ENCODE data around the gene ZNF561. TPM values are rescaled to one million over a fixed set of nuclear protein-coding genes. Genes with fewer than 3 reads are reported as not detected.
"Not testable (repeated sequence)": the region's sequence is repeated elsewhere in the genome, so short reads cannot be mapped to it uniquely, and the experiment has no call there.

The ZNF561 gene
- total RNA-seq, result 46.2 and 64.0 TPM in 2 replicates

- TF ChIP-seq, protein P1, sequence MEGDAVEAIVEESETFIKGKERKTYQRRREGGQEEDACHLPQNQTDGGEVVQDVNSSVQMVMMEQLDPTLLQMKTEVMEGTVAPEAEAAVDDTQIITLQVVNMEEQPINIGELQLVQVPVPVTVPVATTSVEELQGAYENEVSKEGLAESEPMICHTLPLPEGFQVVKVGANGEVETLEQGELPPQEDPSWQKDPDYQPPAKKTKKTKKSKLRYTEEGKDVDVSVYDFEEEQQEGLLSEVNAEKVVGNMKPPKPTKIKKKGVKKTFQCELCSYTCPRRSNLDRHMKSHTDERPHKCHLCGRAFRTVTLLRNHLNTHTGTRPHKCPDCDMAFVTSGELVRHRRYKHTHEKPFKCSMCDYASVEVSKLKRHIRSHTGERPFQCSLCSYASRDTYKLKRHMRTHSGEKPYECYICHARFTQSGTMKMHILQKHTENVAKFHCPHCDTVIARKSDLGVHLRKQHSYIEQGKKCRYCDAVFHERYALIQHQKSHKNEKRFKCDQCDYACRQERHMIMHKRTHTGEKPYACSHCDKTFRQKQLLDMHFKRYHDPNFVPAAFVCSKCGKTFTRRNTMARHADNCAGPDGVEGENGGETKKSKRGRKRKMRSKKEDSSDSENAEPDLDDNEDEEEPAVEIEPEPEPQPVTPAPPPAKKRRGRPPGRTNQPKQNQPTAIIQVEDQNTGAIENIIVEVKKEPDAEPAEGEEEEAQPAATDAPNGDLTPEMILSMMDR (IDR thresholded peaks at IDR 0.05; ENCODE audit: insufficient read depth, low read length, severe bottlenecking), result no peak
- FAIRE-seq, result no peak
- peak; percentile 95 for DNase-seq (ENCODE audit: low read depth)
- Histone ChIP-seq H3K4me3 (ENCODE audit: low read depth, low read length) (peak within 1 kb of the TSS; percentile 88), H3K36me3 (ENCODE audit: control insufficient read depth, insufficient read depth, low read length) (peaks cover 17% of the 10 kb centered on the region), H3K27me3 (ENCODE audit: control insufficient read depth, insufficient read depth, low read length) (no peaks in the 10 kb centered on the region)
Observed at GRCh38 chr19:9621156-9622037, at the start of gene ZNF561. Gene ZNF561, minus strand, starts transcription at chr19:9621232. Its CDS starts 1,776 bp downstream, at chr19:9619456.

DNA sequence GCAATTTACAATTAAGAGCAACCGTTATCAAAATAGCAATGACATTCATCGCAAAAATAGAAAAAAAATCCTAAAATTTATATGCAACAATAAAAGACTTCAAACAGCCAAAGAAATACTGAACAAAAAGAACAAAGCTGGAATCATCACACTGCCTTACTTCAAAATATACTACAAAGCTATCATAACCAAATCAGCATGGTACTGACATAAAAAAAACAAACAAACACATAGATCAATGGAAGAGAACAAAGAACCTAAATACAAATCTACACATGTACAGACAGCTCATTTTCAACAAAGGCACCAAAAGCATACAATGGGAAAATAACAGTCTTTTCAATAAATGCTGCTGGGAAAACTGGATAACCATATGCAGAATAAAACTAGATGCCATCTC is 47.5 kb upstream of the ZNF561 start:
- FAIRE-seq, result no peak

DNA sequence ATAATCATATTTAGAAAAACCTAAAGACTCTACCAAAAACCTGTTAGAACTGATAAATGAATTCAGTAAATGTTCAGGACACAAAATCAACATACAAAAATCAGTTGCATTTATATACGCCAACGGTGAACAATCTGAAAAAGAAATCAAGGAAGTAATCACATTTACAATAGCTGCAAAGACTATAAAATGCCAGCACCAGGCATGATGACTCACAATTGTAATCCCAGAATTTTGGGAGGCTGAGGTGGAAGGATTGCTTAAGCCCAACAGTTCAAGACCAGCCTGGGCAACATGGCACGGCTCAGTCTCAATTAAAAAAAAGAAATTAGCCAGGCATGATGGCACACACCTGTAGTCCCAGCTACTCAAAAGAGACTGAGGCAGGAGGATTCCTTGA is 46.9 kb upstream of the ZNF561 start:
- TF ChIP-seq, protein P1 (IDR thresholded peaks at IDR 0.05; ENCODE audit: insufficient read depth, low read length, severe bottlenecking), result no peak
- Histone ChIP-seq H3K36me3 (ENCODE audit: control insufficient read depth, insufficient read depth, low read length) (peaks cover 15% of the 10 kb centered on the region), H3K27me3 (ENCODE audit: control insufficient read depth, insufficient read depth, low read length) (no peaks in the 10 kb centered on the region), H3K4me3 (ENCODE audit: low read depth, low read length) (no peak overlapping the region)
- FAIRE-seq, result no peak
- no peak for DNase-seq (ENCODE audit: low read depth)

More for the DNA sequence above, 47.5 kb upstream of the ZNF561 start:
- Histone ChIP-seq H3K27me3 (ENCODE audit: control insufficient read depth, insufficient read depth, low read length) (no peaks in the 10 kb centered on the region), H3K36me3 (ENCODE audit: control insufficient read depth, insufficient read depth, low read length) (peaks cover 17% of the 10 kb centered on the region), H3K4me3 (ENCODE audit: low read depth, low read length) (no peak overlapping the region)
- TF ChIP-seq, protein P1 (IDR thresholded peaks at IDR 0.05; ENCODE audit: insufficient read depth, low read length, severe bottlenecking), result no peak
- no peak for DNase-seq (ENCODE audit: low read depth)

DNA sequence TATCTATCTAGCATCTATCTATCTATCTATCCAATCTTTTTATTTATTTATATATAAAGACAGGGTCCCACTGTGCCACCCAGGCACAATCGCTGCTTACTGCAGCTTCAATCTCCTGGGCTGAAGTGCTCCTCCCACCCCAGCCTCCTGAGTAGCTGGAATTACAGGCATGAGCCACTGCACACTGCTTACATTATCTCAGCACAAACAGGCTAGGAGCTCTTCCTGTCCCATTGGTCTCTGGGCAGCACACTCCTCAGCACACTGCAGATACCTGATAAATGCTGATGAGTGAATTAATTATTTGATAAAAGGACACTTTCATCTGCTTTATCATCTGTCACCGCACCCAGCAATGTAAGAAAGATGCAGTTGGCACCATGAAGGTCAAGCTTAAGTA is 37.7 kb upstream of the ZNF561 start:
- DNase-seq (ENCODE audit: low read depth) (no peak), FAIRE-seq (no peak)
- H3K36me3 ChIP-seq (ENCODE audit: control insufficient read depth, insufficient read depth, low read length), result peaks cover 26% of the 10 kb centered on the region

DNA sequence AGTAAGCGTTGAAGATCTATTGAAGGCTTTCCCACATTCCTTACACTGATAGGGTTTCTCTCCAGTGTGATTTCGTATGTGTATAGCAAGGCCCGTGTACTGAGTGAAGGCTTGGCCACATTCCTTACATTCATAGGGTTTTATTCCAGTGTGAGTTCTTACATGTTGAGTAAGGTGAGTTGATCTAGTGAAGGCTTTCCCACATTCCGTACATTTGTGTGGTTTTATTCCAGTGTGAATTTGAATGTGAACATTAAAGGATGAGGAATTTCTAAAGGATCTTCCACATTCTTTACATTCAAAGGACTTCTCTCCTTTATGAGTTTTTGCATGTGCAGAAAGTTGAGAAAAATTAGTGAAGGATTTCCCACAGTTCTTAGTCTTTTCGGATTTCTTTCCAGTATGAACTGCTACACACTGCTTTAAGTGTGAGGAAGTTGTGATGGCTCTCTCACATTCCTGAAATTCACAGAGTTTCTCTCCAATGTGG is 32.1 kb upstream of the ZNF561 start:
- FAIRE-seq; DNase-seq (ENCODE audit: low read depth); H3K27me3 ChIP-seq (ENCODE audit: control insufficient read depth, insufficient read depth, low read length); H3K4me3 ChIP-seq (ENCODE audit: low read depth, low read length): not testable (repeated sequence)
- peaks cover 22% of the 10 kb centered on the region for H3K36me3 ChIP-seq (ENCODE audit: control insufficient read depth, insufficient read depth, low read length)

More for the DNA sequence above, 37.7 kb upstream of the ZNF561 start:
- TF ChIP-seq, protein P1 (IDR thresholded peaks at IDR 0.05; ENCODE audit: insufficient read depth, low read length, severe bottlenecking), result no peak
- Histone ChIP-seq H3K27me3 (ENCODE audit: control insufficient read depth, insufficient read depth, low read length) (no peaks in the 10 kb centered on the region), H3K4me3 (ENCODE audit: low read depth, low read length) (no peak overlapping the region)

DNA sequence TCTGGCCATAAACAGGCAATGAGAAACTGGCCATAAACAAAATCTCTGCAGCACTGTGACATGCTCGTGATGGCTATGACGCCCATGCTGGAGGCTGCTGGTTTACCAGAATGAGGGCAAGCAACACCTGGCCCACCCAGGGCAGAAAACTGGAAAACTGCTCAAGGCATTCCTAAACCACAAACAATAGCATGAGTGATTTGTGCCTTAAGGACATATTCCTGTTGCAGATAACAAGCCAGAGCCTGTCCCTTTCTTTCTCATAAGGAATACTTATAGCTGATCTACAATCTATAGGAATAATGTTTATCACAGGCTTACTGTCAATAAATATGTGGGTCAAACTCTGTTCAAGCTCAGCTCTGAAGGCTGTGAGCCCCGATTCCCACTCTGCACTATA is 30.4 kb upstream of the ZNF561 start:
- not testable (repeated sequence) for H3K4me3 ChIP-seq (ENCODE audit: low read depth, low read length); H3K27me3 ChIP-seq (ENCODE audit: control insufficient read depth, insufficient read depth, low read length)
- peaks cover 22% of the 10 kb centered on the region for H3K36me3 ChIP-seq (ENCODE audit: control insufficient read depth, insufficient read depth, low read length)
- FAIRE-seq (peak; percentile 58), DNase-seq (ENCODE audit: low read depth) (peak; percentile 5)

Data from bronchial epithelial cell (primary cell).